ENCODE measurements around the gene UBE2H. TPM values are rescaled to one million over a fixed set of nuclear protein-coding genes. Genes with fewer than 3 reads are reported as not detected.
"Not testable (repeated sequence)": the region's sequence is repeated elsewhere in the genome, so short reads cannot be mapped to it uniquely, and the experiment has no call there.

UBE2H gene
- total and polyA plus RNA-seq, 4 donors = 11.9 to 84.2 (median 23.7) TPM

DNA sequence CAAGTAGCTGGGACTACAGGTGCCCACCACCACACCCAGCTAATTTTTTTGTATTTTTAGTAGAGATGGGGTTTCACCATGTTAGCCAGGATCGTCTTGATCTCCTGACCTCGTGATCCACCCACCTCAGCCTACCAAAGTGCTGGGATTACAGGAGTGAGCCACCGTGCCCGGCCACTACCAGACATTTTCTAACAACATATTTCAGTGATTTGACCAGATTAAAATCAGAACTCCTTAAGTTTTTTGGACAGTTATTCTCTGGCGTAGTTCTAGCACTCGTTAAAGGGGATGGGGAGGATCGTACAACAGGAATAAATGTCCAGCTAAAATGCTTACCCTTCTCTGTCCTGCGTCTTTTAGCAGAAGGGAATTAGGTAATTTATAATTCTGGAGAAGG lies 88.1 kb downstream of the UBE2H start:
- H3K9me3 ChIP-seq (ENCODE audit: control insufficient read depth in 4 of 4, low read length in 3 of 4); DNase-seq (ENCODE audit: low spot score); H3K27ac ChIP-seq (ENCODE audit: low read depth in 1 of 2, low read length in 2 of 2); H3K27me3 ChIP-seq (ENCODE audit: control insufficient read depth in 4 of 4, insufficient read depth in 4 of 4, low read length in 3 of 4); H3K36me3 ChIP-seq (ENCODE audit: control insufficient read depth in 4 of 4, insufficient read depth in 3 of 4, low read depth in 1 of 4, low read length in 3 of 4); H3K4me3 ChIP-seq (ENCODE audit: low read depth in 1 of 3, low read length in 3 of 3); H3K9ac ChIP-seq (ENCODE audit: low read depth in 1 of 2, low read length in 2 of 2): not testable (repeated sequence)
- peaks cover 6 to 12% (median 11%) of the 10 kb centered on the region in 4 donors for H3K4me1 ChIP-seq (ENCODE audit: control insufficient read depth in 4 of 4, insufficient read depth in 4 of 4, low read length in 3 of 4)
- 98% methylated on average over 8 of the region's 8 CpGs for WGBS

GRCh38 chr7:129864042-129864441 lies 88.7 kb downstream of the UBE2H start:
- TF ChIP-seq NR2F2 (IDR thresholded peaks at IDR 0.05) (peak; percentile 10), RXRA (IDR thresholded peaks at IDR 0.05) (no peak)
- WGBS = 87% methylated on average over 3 of the region's 3 CpGs
- H3K27me3 ChIP-seq (ENCODE audit: control insufficient read depth in 4 of 4, insufficient read depth in 4 of 4, low read length in 3 of 4) = no peaks in the 10 kb centered on the region
- H3K9ac ChIP-seq (ENCODE audit: low read depth in 1 of 2, low read length in 2 of 2) = no peak overlapping the region
- H3K27ac ChIP-seq (ENCODE audit: low read depth in 1 of 2, low read length in 2 of 2) = no peak overlapping the region
- H3K36me3 ChIP-seq (ENCODE audit: control insufficient read depth in 4 of 4, insufficient read depth in 3 of 4, low read depth in 1 of 4, low read length in 3 of 4) = no peaks in the 10 kb centered on the region
- no peak for DNase-seq (ENCODE audit: low spot score)
- peaks cover 6 to 12% (median 11%) of the 10 kb centered on the region in 4 donors for H3K4me1 ChIP-seq (ENCODE audit: control insufficient read depth in 4 of 4, insufficient read depth in 4 of 4, low read length in 3 of 4)
- no peak overlapping the region for H3K4me3 ChIP-seq (ENCODE audit: low read depth in 1 of 3, low read length in 3 of 3)
- no peaks in the 10 kb centered on the region for H3K9me3 ChIP-seq (ENCODE audit: control insufficient read depth in 4 of 4, low read length in 3 of 4)

GRCh38 chr7:129862682-129863081 lies 90.1 kb downstream of the UBE2H start:
- WGBS = 77% methylated on average over 3 of the region's 3 CpGs
- no peak overlapping the region for H3K27ac ChIP-seq (ENCODE audit: low read depth in 1 of 2, low read length in 2 of 2)
- no peak overlapping the region for H3K9ac ChIP-seq (ENCODE audit: low read depth in 1 of 2, low read length in 2 of 2)

GRCh38 chr7:129860784-129861183 lies 92.0 kb downstream of the UBE2H start:
- not testable (repeated sequence) for H3K27me3 ChIP-seq (ENCODE audit: control insufficient read depth in 4 of 4, insufficient read depth in 4 of 4, low read length in 3 of 4); H3K36me3 ChIP-seq (ENCODE audit: control insufficient read depth in 4 of 4, insufficient read depth in 3 of 4, low read depth in 1 of 4, low read length in 3 of 4); H3K9ac ChIP-seq (ENCODE audit: low read depth in 1 of 2, low read length in 2 of 2); H3K9me3 ChIP-seq (ENCODE audit: control insufficient read depth in 4 of 4, low read length in 3 of 4); H3K4me1 ChIP-seq (ENCODE audit: control insufficient read depth in 4 of 4, insufficient read depth in 4 of 4, low read length in 3 of 4); H3K27ac ChIP-seq (ENCODE audit: low read depth in 1 of 2, low read length in 2 of 2); DNase-seq (ENCODE audit: low spot score); H3K4me3 ChIP-seq (ENCODE audit: low read depth in 1 of 3, low read length in 3 of 3)
- WGBS = 82% methylated on average over 6 of the region's 6 CpGs

More at GRCh38 chr7:129862682-129863081, 90.1 kb downstream of the UBE2H start:
- H3K9me3 ChIP-seq (ENCODE audit: control insufficient read depth in 4 of 4, low read length in 3 of 4) = no peaks in the 10 kb centered on the region
- no peaks in the 10 kb centered on the region for H3K36me3 ChIP-seq (ENCODE audit: control insufficient read depth in 4 of 4, insufficient read depth in 3 of 4, low read depth in 1 of 4, low read length in 3 of 4)
- H3K4me1 ChIP-seq (ENCODE audit: control insufficient read depth in 4 of 4, insufficient read depth in 4 of 4, low read length in 3 of 4) = peaks cover 6 to 14% (median 11%) of the 10 kb centered on the region in 4 donors
- TF ChIP-seq FOXA2 (IDR thresholded peaks at IDR 0.05) = no peak
- no peak for TF ChIP-seq GABPA (IDR thresholded peaks at IDR 0.05 in 1 of 2, conservative IDR thresholded peaks at IDR 0.05 in 1 of 2)
- TF ChIP-seq RAD21 (IDR thresholded peaks at IDR 0.05) = no peak
- TF ChIP-seq, protein P1, sequence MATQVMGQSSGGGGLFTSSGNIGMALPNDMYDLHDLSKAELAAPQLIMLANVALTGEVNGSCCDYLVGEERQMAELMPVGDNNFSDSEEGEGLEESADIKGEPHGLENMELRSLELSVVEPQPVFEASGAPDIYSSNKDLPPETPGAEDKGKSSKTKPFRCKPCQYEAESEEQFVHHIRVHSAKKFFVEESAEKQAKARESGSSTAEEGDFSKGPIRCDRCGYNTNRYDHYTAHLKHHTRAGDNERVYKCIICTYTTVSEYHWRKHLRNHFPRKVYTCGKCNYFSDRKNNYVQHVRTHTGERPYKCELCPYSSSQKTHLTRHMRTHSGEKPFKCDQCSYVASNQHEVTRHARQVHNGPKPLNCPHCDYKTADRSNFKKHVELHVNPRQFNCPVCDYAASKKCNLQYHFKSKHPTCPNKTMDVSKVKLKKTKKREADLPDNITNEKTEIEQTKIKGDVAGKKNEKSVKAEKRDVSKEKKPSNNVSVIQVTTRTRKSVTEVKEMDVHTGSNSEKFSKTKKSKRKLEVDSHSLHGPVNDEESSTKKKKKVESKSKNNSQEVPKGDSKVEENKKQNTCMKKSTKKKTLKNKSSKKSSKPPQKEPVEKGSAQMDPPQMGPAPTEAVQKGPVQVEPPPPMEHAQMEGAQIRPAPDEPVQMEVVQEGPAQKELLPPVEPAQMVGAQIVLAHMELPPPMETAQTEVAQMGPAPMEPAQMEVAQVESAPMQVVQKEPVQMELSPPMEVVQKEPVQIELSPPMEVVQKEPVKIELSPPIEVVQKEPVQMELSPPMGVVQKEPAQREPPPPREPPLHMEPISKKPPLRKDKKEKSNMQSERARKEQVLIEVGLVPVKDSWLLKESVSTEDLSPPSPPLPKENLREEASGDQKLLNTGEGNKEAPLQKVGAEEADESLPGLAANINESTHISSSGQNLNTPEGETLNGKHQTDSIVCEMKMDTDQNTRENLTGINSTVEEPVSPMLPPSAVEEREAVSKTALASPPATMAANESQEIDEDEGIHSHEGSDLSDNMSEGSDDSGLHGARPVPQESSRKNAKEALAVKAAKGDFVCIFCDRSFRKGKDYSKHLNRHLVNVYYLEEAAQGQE (IDR thresholded peaks at IDR 0.05) = no peak
- TF ChIP-seq EGR1 (IDR thresholded peaks at IDR 0.05; ENCODE audit: low read depth in 2 of 2) = no peak
- TF ChIP-seq, protein P2, sequence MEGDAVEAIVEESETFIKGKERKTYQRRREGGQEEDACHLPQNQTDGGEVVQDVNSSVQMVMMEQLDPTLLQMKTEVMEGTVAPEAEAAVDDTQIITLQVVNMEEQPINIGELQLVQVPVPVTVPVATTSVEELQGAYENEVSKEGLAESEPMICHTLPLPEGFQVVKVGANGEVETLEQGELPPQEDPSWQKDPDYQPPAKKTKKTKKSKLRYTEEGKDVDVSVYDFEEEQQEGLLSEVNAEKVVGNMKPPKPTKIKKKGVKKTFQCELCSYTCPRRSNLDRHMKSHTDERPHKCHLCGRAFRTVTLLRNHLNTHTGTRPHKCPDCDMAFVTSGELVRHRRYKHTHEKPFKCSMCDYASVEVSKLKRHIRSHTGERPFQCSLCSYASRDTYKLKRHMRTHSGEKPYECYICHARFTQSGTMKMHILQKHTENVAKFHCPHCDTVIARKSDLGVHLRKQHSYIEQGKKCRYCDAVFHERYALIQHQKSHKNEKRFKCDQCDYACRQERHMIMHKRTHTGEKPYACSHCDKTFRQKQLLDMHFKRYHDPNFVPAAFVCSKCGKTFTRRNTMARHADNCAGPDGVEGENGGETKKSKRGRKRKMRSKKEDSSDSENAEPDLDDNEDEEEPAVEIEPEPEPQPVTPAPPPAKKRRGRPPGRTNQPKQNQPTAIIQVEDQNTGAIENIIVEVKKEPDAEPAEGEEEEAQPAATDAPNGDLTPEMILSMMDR (IDR thresholded peaks at IDR 0.05; ENCODE audit: low read depth, low read length, missing input control) = no peak
- no peak for TF ChIP-seq SP1 (IDR thresholded peaks at IDR 0.05)
- H3K27me3 ChIP-seq (ENCODE audit: control insufficient read depth in 4 of 4, insufficient read depth in 4 of 4, low read length in 3 of 4) = no peaks in the 10 kb centered on the region
- H3K4me3 ChIP-seq (ENCODE audit: low read depth in 1 of 3, low read length in 3 of 3) = no peak overlapping the region
- no peak for DNase-seq (ENCODE audit: low spot score)
